Bronchial epithelial cell (primary cell): ENCODE data around the gene PNPLA5. TPM values are rescaled to one million over a fixed set of nuclear protein-coding genes. Genes with fewer than 3 reads are reported as not detected.
"Not testable (repeated sequence)": the region's sequence is repeated elsewhere in the genome, so short reads cannot be mapped to it uniquely, and the experiment has no call there.

Experiments used
- DNase-seq: peaks from one replicate; pipeline ENCODE4 v3.0.0-alpha.2; 2010; ENCODE audit warnings: low read depth
- FAIRE-seq: peaks from 2 replicates; lab custom pipeline; 2011; peaks lifted over from hg19 to GRCh38; lab: Jason Lieb, UNC
- H3K27me3 ChIP-seq: 2 replicates; pipeline ENCODE4 v1.5.1; 2011; ENCODE audit warnings: low read length; ENCODE audit not compliant: control insufficient read depth, insufficient read depth
- H3K36me3 ChIP-seq: 2 replicates; pipeline ENCODE4 v1.5.1; 2011; ENCODE audit warnings: low read length; ENCODE audit not compliant: control insufficient read depth, insufficient read depth
- H3K4me3 ChIP-seq: 2 replicates; pipeline ENCODE4 v1.5.1; 2011; ENCODE audit warnings: mild to moderate bottlenecking, low read depth, low read length, control low read depth
- CTCF ChIP-seq: IDR thresholded peaks from 2 replicates; pipeline ENCODE4 v1.5.1; 2011; ENCODE audit warnings: mild to moderate bottlenecking, moderate library complexity, low read length, control low read depth, inconsistent platforms; ENCODE audit not compliant: insufficient read depth, severe bottlenecking
- total RNA-seq: library from RNA; depleted of rRNA; stranded (reverse); fragments of >200 nt; gene quantifications from 2 replicates; pipeline ENCODE4 v1.2.1, GENCODE V29; 2014

PNPLA5 gene
- total RNA-seq, 1 donor from 2014 or later: not detected

- no peak for TF ChIP-seq CTCF
- no peaks in the 10 kb centered on the region for H3K36me3 ChIP-seq
- FAIRE-seq: no peak
- H3K27me3 ChIP-seq: peaks cover 9% of the 10 kb centered on the region
- H3K4me3 ChIP-seq: no peak overlapping the region
- peak; percentile 21 for DNase-seq
Measured at GRCh38 chr22:43910178-43910695, 18.4 kb upstream of the PNPLA5 start.

- H3K27me3 ChIP-seq: peaks cover 9% of the 10 kb centered on the region
- no peak for TF ChIP-seq CTCF
- DNase-seq: no peak
- no peak for FAIRE-seq
- H3K36me3 ChIP-seq: no peaks in the 10 kb centered on the region
- no peak overlapping the region for H3K4me3 ChIP-seq
Measured at GRCh38 chr22:43909708-43910107, 17.9 kb upstream of the PNPLA5 start.

DNA sequence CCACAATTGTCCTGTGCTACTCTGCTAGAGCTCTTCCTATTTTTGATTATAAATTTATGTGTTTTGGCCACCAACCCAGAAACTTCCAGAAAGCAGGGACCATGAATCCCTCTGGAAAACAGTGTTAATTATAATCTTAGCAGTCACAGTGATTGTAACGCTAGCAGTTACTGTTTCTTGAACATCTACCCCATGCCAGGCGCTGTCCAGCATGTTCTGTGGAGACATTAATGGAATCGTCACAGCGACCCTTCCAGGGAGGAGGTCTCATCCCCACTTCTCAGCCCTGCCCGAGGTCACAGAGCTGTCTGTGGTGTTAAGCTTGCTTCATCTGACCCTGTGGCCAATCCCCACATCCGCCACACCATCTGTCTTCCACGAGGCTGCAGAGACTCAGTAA lies 13.9 kb upstream of the PNPLA5 start:
- no peak for TF ChIP-seq CTCF
- DNase-seq: no peak
- Histone ChIP-seq H3K36me3 (no peaks in the 10 kb centered on the region), H3K4me3 (no peak overlapping the region), H3K27me3 (peaks cover 4% of the 10 kb centered on the region)
- no peak for FAIRE-seq

GRCh38 chr22:43904412-43904811 lies 12.6 kb upstream of the PNPLA5 start:
- not testable (repeated sequence) for DNase-seq, FAIRE-seq

GRCh38 chr22:43903033-43903432 lies 11.2 kb upstream of the PNPLA5 start:
- not testable (repeated sequence) for H3K4me3 ChIP-seq, H3K27me3 ChIP-seq, H3K36me3 ChIP-seq, DNase-seq, FAIRE-seq

More at GRCh38 chr22:43904412-43904811, 12.6 kb upstream of the PNPLA5 start:
- H3K4me3 ChIP-seq, H3K27me3 ChIP-seq, H3K36me3 ChIP-seq: not testable (repeated sequence)
- peak; percentile 7 for TF ChIP-seq CTCF

GRCh38 chr22:43901976-43902643 lies 10.3 kb upstream of the PNPLA5 start:
- H3K27me3 ChIP-seq: peaks cover 4% of the 10 kb centered on the region
- FAIRE-seq: no peak
- no peak overlapping the region for H3K4me3 ChIP-seq
- peak; percentile 61 for DNase-seq
- no peak for TF ChIP-seq CTCF
- H3K36me3 ChIP-seq: no peaks in the 10 kb centered on the region
